PC-9 (cell line): ENCODE data around the gene TXNDC5.

ENCODE experiments used
- CTCF ChIP-seq: fragments of 200-600 bp; sonication (generic); conservative IDR thresholded peaks from 2 replicates; pipeline ENCODE4 v1.6.1; 2017; ENCODE audit warnings: mixed run types, antibody characterized with exemption, mild to moderate bottlenecking, moderate library complexity
- EZH2 ChIP-seq: fragments of 200-600 bp; sonication (generic); IDR thresholded peaks from 2 replicates; pipeline ENCODE4 v1.8.0; 2017; ENCODE audit warnings: antibody characterized with exemption, low read depth

- TF ChIP-seq CTCF (no peak), EZH2 (no peak)
Measured at GRCh38 chr6:7882505-7883257, 27.9 kb downstream of the TXNDC5 start.
